Breast epithelium (tissue), 3 donors: ENCODE measurements around the gene CFAP100.

Experiments used
- CTCF ChIP-seq, 3 donors: fragments of 450-650 bp; IDR thresholded peaks; one replicate each; pipeline ENCODE4 v1.5.1; 2016 to 2017; ENCODE audit warnings: antibody characterized with exemption in 3 of 3, mild to moderate bottlenecking in 3 of 3, moderate library complexity in 3 of 3
- POLR2A ChIP-seq: fragments of 450-650 bp; IDR thresholded peaks from one replicate; pipeline ENCODE4 v1.6.1; 2016; ENCODE audit warnings: antibody characterized with exemption, mild to moderate bottlenecking, moderate library complexity
- POLR2AphosphoS5 ChIP-seq, 3 donors: sonication (generic); formaldehyde crosslinking; IDR thresholded peaks; one replicate each; pipeline ENCODE4 v1.6.1; 2017; ENCODE audit warnings: antibody characterized with exemption in 3 of 3

- TF ChIP-seq CTCF (IDR thresholded peaks at IDR 0.05) (no peak), POLR2AphosphoS5 (IDR thresholded peaks at IDR 0.05) (no peak), POLR2A (no peak)
These were observed 84.0 kb downstream of the CFAP100 start for GRCh38 chr3:126478581-126479310.
